HG03196 (cell line): ENCODE data around the gene R3HDM2.
A peak's percentile ranks its signal among the peaks of the same experiment; 100 is the strongest.
"Not testable (repeated sequence)": the region's sequence is repeated elsewhere in the genome, so short reads cannot be mapped to it uniquely, and the experiment has no call there.

ENCODE experiments used
- ATAC-seq: cut with Tn5 transposase; IDR thresholded peaks from one replicate; pipeline ENCODE4 v1.9.1; 2021; ENCODE audit not compliant: unreplicated experiment

The R3HDM2 gene

GRCh38 chr12:57336299-57336698 is 94.5 kb downstream of the R3HDM2 start:
- ATAC-seq: not testable (repeated sequence)

GRCh38 chr12:57334219-57334618 is 96.6 kb downstream of the R3HDM2 start:
- no peak for ATAC-seq

- ATAC-seq: no peak
Observed at GRCh38 chr12:57332646-57333312, 98.1 kb downstream of the R3HDM2 start.

- ATAC-seq: no peak
Observed at GRCh38 chr12:57330992-57331391, 99.9 kb downstream of the R3HDM2 start.

- ATAC-seq: no peak
Observed at GRCh38 chr12:57329219-57329618, 101.6 kb downstream of the R3HDM2 start.

- ATAC-seq: no peak
Observed at GRCh38 chr12:57325395-57325794, 105.4 kb downstream of the R3HDM2 start.

GRCh38 chr12:57323416-57323815 is 107.4 kb downstream of the R3HDM2 start:
- ATAC-seq: no peak

- ATAC-seq: no peak
Observed at GRCh38 chr12:57320639-57321038, 110.2 kb downstream of the R3HDM2 start.

GRCh38 chr12:57319678-57320469 is 111.0 kb downstream of the R3HDM2 start:
- no peak for ATAC-seq

- ATAC-seq: no peak
Observed at GRCh38 chr12:57315681-57316080, 115.2 kb downstream of the R3HDM2 start.

- not testable (repeated sequence) for ATAC-seq
Observed at GRCh38 chr12:57312287-57312686, 118.6 kb downstream of the R3HDM2 start.

- ATAC-seq: no peak
Observed at GRCh38 chr12:57309420-57309819, 121.4 kb downstream of the R3HDM2 start.

- ATAC-seq: no peak
Observed at GRCh38 chr12:57300961-57301584, 129.8 kb downstream of the R3HDM2 start.

GRCh38 chr12:57299514-57300016 is 131.3 kb downstream of the R3HDM2 start:
- no peak for ATAC-seq

- no peak for ATAC-seq
Observed at GRCh38 chr12:57296291-57296690, 134.6 kb downstream of the R3HDM2 start.

GRCh38 chr12:57282073-57282472 is 148.8 kb downstream of the R3HDM2 start:
- ATAC-seq: not testable (repeated sequence)

- ATAC-seq: peak; percentile 91
Observed at GRCh38 chr12:57280211-57281062, 150.4 kb downstream of the R3HDM2 start.

GRCh38 chr12:57278465-57279381 is 152.1 kb downstream of the R3HDM2 start:
- ATAC-seq: no peak

GRCh38 chr12:57276935-57277563 is 153.8 kb downstream of the R3HDM2 start:
- ATAC-seq: no peak
